HUES6 (cell line): ENCODE measurements around the gene TBX10.

Experiments used
- H3K27ac ChIP-seq: 2 replicates; pipeline ENCODE4 v1.7.0; 2013; ENCODE audit warnings: low read depth, mild to moderate bottlenecking, low read length, inconsistent platforms
- H3K27me3 ChIP-seq: 2 replicates; pipeline ENCODE4 v1.6.1; 2013; ENCODE audit warnings: low read length; ENCODE audit not compliant: control insufficient read depth, insufficient read depth
- H3K36me3 ChIP-seq: 2 replicates; pipeline ENCODE4 v1.6.1; 2013; ENCODE audit warnings: low read length; ENCODE audit not compliant: control insufficient read depth, insufficient read depth
- H3K4me1 ChIP-seq: 2 replicates; pipeline ENCODE4 v1.6.1; 2013; ENCODE audit warnings: low read length; ENCODE audit not compliant: control insufficient read depth, insufficient read depth
- H3K4me3 ChIP-seq: 2 replicates; pipeline ENCODE4 v1.5.1; 2013; ENCODE audit warnings: low read depth, low read length
- H3K9ac ChIP-seq: one replicate; pipeline ENCODE4 v1.6.1; 2013; ENCODE audit warnings: mild to moderate bottlenecking, low read length
- H3K9me3 ChIP-seq: 2 replicates; pipeline ENCODE4 v1.6.1; 2013; ENCODE audit warnings: low read depth, low read length; ENCODE audit not compliant: control insufficient read depth, insufficient read depth

The TBX10 gene

GRCh38 chr11:67634366-67635230 is 5.0 kb downstream of the TBX10 start:
- Histone ChIP-seq H3K4me1 (peaks cover 19% of the 10 kb centered on the region), H3K9ac (no peak overlapping the region)

GRCh38 chr11:67633758-67634365 is 5.7 kb downstream of the TBX10 start:
- H3K4me1 ChIP-seq: peaks cover 22% of the 10 kb centered on the region
- H3K9ac ChIP-seq: no peak overlapping the region
- H3K27me3 ChIP-seq: peaks cover 4% of the 10 kb centered on the region; the same call in 1 of the 2 replicates
- H3K4me3 ChIP-seq: no peak overlapping the region
- H3K9me3 ChIP-seq: no peaks in the 10 kb centered on the region
- no peak overlapping the region for H3K27ac ChIP-seq
- no peaks in the 10 kb centered on the region for H3K36me3 ChIP-seq

More at GRCh38 chr11:67634366-67635230, 5.0 kb downstream of the TBX10 start:
- no peaks in the 10 kb centered on the region for H3K9me3 ChIP-seq
- H3K4me3 ChIP-seq: no peak overlapping the region
- no peak overlapping the region for H3K27ac ChIP-seq
- no peaks in the 10 kb centered on the region for H3K36me3 ChIP-seq
- peaks cover 12% of the 10 kb centered on the region for H3K27me3 ChIP-seq

- Histone ChIP-seq H3K36me3 (no peaks in the 10 kb centered on the region), H3K4me3 (no peak overlapping the region), H3K27me3 (no peaks in the 10 kb centered on the region), H3K27ac (no peak overlapping the region), H3K4me1 (peaks cover 28% of the 10 kb centered on the region), H3K9me3 (no peaks in the 10 kb centered on the region), H3K9ac (no peak overlapping the region)
These were observed 6.4 kb downstream of the TBX10 start for GRCh38 chr11:67632982-67633755.

- Histone ChIP-seq H3K9ac (no peak overlapping the region), H3K4me1 (peaks cover 34% of the 10 kb centered on the region), H3K27ac (no peak overlapping the region)
These were observed 7.2 kb downstream of the TBX10 start for GRCh38 chr11:67632175-67632981.

GRCh38 chr11:67631853-67632174 is 7.7 kb downstream of the TBX10 start:
- H3K9ac ChIP-seq: no peak overlapping the region

More at GRCh38 chr11:67632175-67632981, 7.2 kb downstream of the TBX10 start:
- Histone ChIP-seq H3K4me3 (no peak overlapping the region), H3K9me3 (no peaks in the 10 kb centered on the region), H3K36me3 (no peaks in the 10 kb centered on the region), H3K27me3 (no peaks in the 10 kb centered on the region)

GRCh38 chr11:67631411-67631810 is 8.2 kb downstream of the TBX10 start:
- Histone ChIP-seq H3K9ac (peak overlapping the region; percentile 80), H3K4me3 (peak overlapping the region; percentile 69; the same call in 1 of the 2 replicates)

More at GRCh38 chr11:67631853-67632174, 7.7 kb downstream of the TBX10 start:
- H3K27me3 ChIP-seq: no peaks in the 10 kb centered on the region
- no peaks in the 10 kb centered on the region for H3K36me3 ChIP-seq
- no peaks in the 10 kb centered on the region for H3K9me3 ChIP-seq
- H3K4me3 ChIP-seq: no peak overlapping the region
- H3K27ac ChIP-seq: no peak overlapping the region
- H3K4me1 ChIP-seq: peaks cover 38% of the 10 kb centered on the region

GRCh38 chr11:67630943-67631331 is 8.6 kb downstream of the TBX10 start:
- H3K27ac ChIP-seq: peak overlapping the region; percentile 78; the same call in 1 of the 2 replicates

More at GRCh38 chr11:67631411-67631810, 8.2 kb downstream of the TBX10 start:
- Histone ChIP-seq H3K4me1 (peaks cover 38% of the 10 kb centered on the region), H3K9me3 (no peaks in the 10 kb centered on the region), H3K36me3 (no peaks in the 10 kb centered on the region), H3K27ac (no peak overlapping the region), H3K27me3 (no peaks in the 10 kb centered on the region)

GRCh38 chr11:67630228-67630942 is 9.2 kb downstream of the TBX10 start:
- Histone ChIP-seq H3K9ac (peak overlapping the region; percentile 80), H3K4me1 (peaks cover 38% of the 10 kb centered on the region), H3K36me3 (no peaks in the 10 kb centered on the region; the same call in 1 of the 2 replicates), H3K9me3 (no peaks in the 10 kb centered on the region), H3K27ac (peak overlapping the region; percentile 78; the same call in 1 of the 2 replicates), H3K27me3 (no peaks in the 10 kb centered on the region), H3K4me3 (peak overlapping the region; percentile 69)

More at GRCh38 chr11:67630943-67631331, 8.6 kb downstream of the TBX10 start:
- Histone ChIP-seq H3K9me3 (no peaks in the 10 kb centered on the region), H3K4me3 (peak overlapping the region; percentile 69), H3K9ac (peak overlapping the region; percentile 80), H3K27me3 (no peaks in the 10 kb centered on the region), H3K36me3 (no peaks in the 10 kb centered on the region; the same call in 1 of the 2 replicates), H3K4me1 (peaks cover 38% of the 10 kb centered on the region)

- Histone ChIP-seq H3K4me1 (peaks cover 35% of the 10 kb centered on the region), H3K4me3 (peak within 1 kb of the TSS; percentile 69), H3K9ac (peak within 1 kb of the TSS; percentile 87), H3K27me3 (no peaks in the 10 kb centered on the region), H3K27ac (peak within 1 kb of the TSS; percentile 78; the same call in 1 of the 2 replicates), H3K9me3 (no peaks in the 10 kb centered on the region), H3K36me3 (no peaks in the 10 kb centered on the region; the same call in 1 of the 2 replicates)
These were observed 10.0 kb downstream of the TBX10 start, which contains the start of gene NUDT8 for GRCh38 chr11:67629386-67630227. Gene NUDT8, minus strand, starts transcription at chr11:67629937. Its CDS starts 26 bp downstream, at chr11:67629911.
